BJ (cell line): ENCODE results near the gene BANP. TPM values are rescaled to one million over a fixed set of nuclear protein-coding genes. Genes with fewer than 3 reads are reported as not detected.
A peak's percentile ranks its signal among the peaks of the same experiment; 100 is the strongest.
"Not testable (repeated sequence)": the region's sequence is repeated elsewhere in the genome, so short reads cannot be mapped to it uniquely, and the experiment has no call there.

Source experiments
- CTCF ChIA-PET: fragments of 350-600 bp; formaldehyde crosslinking; extraction: SDS; loops from one replicate; lab custom pipeline; 2021; ENCODE audit warnings: antibody characterized with exemption, inconsistent platforms; lab: Yijun Ruan, JAX
- POLR2A ChIA-PET: fragments of 300-600 bp; sonication (Branson Sonifier 250); formaldehyde crosslinking; extraction: SDS; loops from one replicate; lab custom pipeline; 2021; ENCODE audit warnings: antibody characterized with exemption; lab: Charles Lee
- DNase-seq: peaks from one replicate; pipeline ENCODE4 v3.0.0-alpha.2; 2011; ENCODE audit warnings: low read depth
- H3K27me3 ChIP-seq: 2 replicates; pipeline ENCODE4 v1.6.0; 2011; ENCODE audit warnings: low read length; ENCODE audit not compliant: control insufficient read depth, insufficient read depth
- H3K36me3 ChIP-seq: 2 replicates; pipeline ENCODE4 v1.5.1; 2011; ENCODE audit warnings: low read length; ENCODE audit not compliant: control insufficient read depth, insufficient read depth
- H3K4me3 ChIP-seq: 2 replicates; pipeline ENCODE4 v1.5.1; 2011; ENCODE audit warnings: low read depth, mild to moderate bottlenecking, control low read depth, low read length
- polyA plus RNA-seq: library from polyadenylated mRNA; depleted of rRNA; stranded (reverse); fragments of >200 nt; gene quantifications from 2 replicates; pipeline ENCODE4 v1.2.3, GENCODE V29; 2011
- TF ChIP-seq, protein P1 (sequence below): IDR thresholded peaks from 2 replicates; pipeline ENCODE4 v1.5.1; 2011; ENCODE audit warnings: low read depth, mild to moderate bottlenecking, control low read depth, inconsistent platforms, low read length, moderate library complexity; ENCODE audit not compliant: insufficient read depth

Gene BANP
- polyA plus RNA-seq, 1 experiment = 16.5 TPM

DNA sequence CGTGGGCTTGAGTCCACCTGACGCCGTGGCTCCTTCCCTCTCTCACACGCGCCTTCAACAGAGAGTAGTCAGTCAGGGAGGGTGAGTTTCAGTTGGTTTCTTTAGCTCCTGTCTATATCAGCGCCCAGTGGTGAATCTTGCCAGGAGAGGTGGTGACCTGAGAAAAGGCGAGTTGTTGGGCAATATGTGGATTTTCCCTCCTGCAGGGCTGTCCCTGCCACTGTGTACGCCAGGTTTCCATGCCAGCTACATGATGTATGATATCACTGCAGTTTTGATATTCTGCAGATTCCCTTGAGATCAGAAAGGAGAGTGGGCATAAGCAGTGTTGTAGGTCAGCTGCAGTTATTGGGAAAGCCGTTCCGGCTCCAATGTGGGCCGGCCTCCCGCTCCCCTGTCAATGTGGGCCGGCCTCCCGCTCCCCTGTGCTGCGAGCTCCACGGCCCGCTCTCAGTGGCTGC is 31.4 kb downstream of the BANP start:
- Histone ChIP-seq H3K27me3 (no peaks in the 10 kb centered on the region), H3K4me3 (no peak overlapping the region), H3K36me3 (peaks cover 2% of the 10 kb centered on the region; the same call in 1 of the 2 replicates)
- TF ChIP-seq, protein P1, sequence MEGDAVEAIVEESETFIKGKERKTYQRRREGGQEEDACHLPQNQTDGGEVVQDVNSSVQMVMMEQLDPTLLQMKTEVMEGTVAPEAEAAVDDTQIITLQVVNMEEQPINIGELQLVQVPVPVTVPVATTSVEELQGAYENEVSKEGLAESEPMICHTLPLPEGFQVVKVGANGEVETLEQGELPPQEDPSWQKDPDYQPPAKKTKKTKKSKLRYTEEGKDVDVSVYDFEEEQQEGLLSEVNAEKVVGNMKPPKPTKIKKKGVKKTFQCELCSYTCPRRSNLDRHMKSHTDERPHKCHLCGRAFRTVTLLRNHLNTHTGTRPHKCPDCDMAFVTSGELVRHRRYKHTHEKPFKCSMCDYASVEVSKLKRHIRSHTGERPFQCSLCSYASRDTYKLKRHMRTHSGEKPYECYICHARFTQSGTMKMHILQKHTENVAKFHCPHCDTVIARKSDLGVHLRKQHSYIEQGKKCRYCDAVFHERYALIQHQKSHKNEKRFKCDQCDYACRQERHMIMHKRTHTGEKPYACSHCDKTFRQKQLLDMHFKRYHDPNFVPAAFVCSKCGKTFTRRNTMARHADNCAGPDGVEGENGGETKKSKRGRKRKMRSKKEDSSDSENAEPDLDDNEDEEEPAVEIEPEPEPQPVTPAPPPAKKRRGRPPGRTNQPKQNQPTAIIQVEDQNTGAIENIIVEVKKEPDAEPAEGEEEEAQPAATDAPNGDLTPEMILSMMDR = no peak
- POLR2A ChIA-PET = no interaction called here
- CTCF ChIA-PET = interaction anchor here (1.1 to 2.7 kb wide), 5 partner anchors 9 to 589 kb away, joined by 3 to 10 read pairs (median 4); no protein-coding TSS in a partner anchor
- DNase-seq = no peak

DNA sequence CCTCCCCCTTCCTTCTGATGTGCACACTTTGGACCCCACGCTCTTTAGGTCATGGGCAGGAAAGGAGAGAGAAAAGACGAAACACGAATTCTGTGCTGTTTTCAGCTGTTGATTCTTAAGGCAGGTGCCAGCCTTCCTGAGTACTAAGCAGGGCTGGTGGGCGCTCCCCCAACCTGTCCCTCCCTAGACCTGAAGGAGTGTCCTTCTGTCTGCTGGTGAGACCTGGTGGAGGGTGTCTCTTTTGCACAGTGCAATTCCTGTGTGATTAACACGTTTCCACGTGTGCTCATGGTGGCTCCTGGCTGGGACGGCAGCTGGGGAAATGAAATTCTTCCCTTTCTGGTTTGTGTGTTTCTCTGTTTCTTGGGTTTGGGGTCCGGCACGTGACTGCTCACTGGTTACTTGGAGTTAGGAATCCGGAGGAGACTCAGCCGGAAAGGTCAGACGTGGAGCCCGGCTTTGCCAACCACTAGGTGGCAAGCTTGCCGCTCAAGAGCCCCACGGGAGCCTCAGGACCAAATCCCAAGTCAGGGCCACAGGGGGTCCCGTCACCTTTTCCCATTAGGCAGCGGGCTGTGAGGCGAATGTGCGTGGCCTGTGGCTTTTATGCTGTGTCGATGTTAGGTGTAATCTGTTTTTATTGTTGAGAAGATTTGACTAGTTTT is 32.0 kb downstream of the BANP start:
- CTCF ChIA-PET = interaction anchor here (0.7 to 2.7 kb wide), 10 partner anchors 10 to 588 kb away, joined by 3 to 10 read pairs (median 4); no protein-coding TSS in a partner anchor
- H3K4me3 ChIP-seq, H3K36me3 ChIP-seq, H3K27me3 ChIP-seq, DNase-seq, POLR2A ChIA-PET: not testable (repeated sequence)
- TF ChIP-seq, protein P1 = peak; percentile 68

DNA sequence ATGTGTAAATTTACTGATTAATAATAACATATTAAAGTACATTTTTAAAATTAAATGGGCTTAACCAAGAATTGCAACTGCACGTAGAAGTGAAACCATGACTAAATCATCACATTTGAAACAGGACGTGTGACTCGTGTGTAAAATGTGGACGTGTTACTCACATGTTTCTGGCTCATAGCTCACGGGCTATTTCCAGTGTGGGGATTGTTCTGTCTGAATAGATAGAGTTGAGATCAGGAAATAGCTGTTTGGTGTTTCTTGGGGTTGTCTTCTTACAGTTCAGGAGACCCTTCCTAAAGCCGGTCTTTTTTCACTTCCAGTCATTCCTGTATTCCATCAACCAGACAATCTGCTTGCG is 32.5 kb downstream of the BANP start:
- DNase-seq = peak; percentile 20
- CTCF ChIA-PET = interaction anchor here (0.6 to 2.7 kb wide), 10 partner anchors 11 to 588 kb away, joined by 3 to 10 read pairs (median 3); no protein-coding TSS in a partner anchor

DNA sequence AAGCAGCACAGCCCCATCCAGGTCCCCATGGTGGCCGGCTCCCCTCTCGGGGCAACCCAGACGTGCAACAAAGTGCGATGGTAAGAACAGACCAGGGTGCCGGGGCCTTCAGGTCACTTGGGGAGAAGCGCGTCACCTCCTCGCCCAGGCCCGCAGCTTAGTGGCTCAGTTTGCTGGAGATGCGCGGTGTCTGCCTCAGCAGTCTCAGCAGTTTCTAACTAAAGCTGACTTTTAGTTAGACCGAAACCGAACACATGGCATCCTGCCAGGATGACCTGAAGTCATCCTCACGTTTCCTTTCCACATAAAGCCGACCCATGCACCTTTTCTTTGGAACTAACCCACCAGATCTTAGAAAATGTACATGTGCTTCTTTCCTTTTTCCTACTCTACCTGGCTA is 32.9 kb downstream of the BANP start:
- H3K36me3 ChIP-seq, POLR2A ChIA-PET, H3K27me3 ChIP-seq, DNase-seq, H3K4me3 ChIP-seq: not testable (repeated sequence)
- CTCF ChIA-PET = interaction anchor here (0.6 to 2.7 kb wide), 8 partner anchors 11 to 577 kb away, joined by 3 to 10 read pairs (median 4); no protein-coding TSS in a partner anchor

More for the DNA sequence above, 32.5 kb downstream of the BANP start:
- H3K27me3 ChIP-seq, POLR2A ChIA-PET, H3K36me3 ChIP-seq, H3K4me3 ChIP-seq: not testable (repeated sequence)

DNA sequence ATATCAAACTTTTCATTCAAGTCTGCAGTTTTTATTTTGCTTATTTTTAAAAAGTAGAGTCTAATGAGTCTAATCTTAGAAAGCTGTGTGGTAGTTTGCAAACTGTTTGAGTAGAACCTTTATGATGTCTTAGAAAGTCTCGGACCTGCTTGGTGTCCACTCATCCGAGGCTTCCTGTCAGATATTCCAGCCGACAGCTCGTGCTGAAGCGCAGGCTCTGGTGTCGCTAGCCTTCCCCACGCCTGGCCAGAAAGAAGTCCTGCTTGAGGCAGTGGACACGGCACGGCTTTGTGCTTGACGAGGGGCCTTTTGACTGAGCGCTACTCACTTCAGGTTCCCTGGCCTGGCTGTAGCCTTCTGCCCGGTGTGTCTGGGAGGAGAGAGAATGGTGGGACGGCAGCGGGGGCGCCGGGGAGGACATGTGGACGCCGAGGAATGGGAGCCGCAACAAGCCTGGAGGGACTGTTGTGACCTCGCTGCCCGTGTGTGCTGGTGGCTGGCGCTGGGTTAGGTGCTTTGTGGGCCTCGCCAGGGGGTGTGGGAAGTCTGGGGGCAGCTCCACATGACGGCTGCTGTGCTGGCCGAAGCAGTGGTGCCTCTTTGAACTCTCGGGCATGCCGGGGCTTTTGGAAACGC is 33.5 kb downstream of the BANP start:
- DNase-seq = no peak
- POLR2A ChIA-PET = no interaction called here
- Histone ChIP-seq H3K27me3 (no peaks in the 10 kb centered on the region), H3K36me3 (peaks cover 2% of the 10 kb centered on the region; the same call in 1 of the 2 replicates), H3K4me3 (no peak overlapping the region)
- TF ChIP-seq, protein P1 = no peak
- CTCF ChIA-PET = interaction anchor here (1.2 to 2.7 kb wide), 3 partner anchors 78 to 576 kb away, joined by 5 to 9 read pairs (median 9); no protein-coding TSS in a partner anchor

DNA sequence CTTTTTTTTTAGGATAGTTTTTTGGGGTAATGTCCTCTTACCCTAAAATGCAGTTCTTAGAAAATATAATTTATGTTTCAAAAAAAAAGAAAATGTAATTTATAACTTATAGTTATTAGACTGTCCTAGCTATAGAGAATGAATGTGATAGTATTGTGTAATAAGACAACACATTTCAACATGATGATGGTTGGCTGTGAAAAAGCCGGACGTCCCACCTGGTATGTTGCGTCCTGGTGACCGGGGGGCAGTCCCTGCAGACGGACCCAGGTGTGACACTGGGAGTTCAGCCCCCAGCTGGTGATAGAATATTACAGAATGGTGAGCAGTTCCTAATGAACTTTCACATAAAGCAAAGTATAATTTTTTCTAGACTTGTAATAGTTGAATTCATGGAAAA is 34.3 kb downstream of the BANP start:
- CTCF ChIA-PET, H3K4me3 ChIP-seq, POLR2A ChIA-PET: not testable (repeated sequence)

DNA sequence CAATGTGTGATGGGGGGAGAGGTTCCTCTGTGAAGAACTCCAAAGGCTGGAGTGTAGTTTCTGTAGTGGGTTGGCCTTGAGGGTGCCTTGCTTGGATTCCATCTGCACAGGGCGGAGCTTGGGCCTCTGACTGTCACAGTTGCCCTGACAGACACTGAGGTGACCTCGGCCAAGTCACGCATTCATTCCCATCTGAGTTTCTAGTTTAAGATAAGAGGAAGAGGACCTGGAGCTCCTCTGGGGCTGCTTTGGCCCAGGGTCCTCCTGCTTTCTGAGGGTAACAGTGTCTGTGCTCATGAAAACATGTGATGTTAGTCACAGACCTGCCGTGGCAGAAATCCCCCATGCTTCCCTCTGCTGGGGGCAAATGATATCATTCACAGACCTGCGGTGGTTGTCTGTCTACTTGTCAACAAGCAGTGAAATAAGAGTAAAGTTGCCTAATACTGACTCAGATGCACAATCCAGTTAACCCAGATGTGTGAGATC is 35.2 kb downstream of the BANP start:
- POLR2A ChIA-PET, H3K36me3 ChIP-seq, H3K27me3 ChIP-seq, H3K4me3 ChIP-seq, CTCF ChIA-PET: not testable (repeated sequence)
- DNase-seq = peak; percentile 27

More for the DNA sequence above, 34.3 kb downstream of the BANP start:
- H3K27me3 ChIP-seq, DNase-seq, H3K36me3 ChIP-seq: not testable (repeated sequence)

DNA sequence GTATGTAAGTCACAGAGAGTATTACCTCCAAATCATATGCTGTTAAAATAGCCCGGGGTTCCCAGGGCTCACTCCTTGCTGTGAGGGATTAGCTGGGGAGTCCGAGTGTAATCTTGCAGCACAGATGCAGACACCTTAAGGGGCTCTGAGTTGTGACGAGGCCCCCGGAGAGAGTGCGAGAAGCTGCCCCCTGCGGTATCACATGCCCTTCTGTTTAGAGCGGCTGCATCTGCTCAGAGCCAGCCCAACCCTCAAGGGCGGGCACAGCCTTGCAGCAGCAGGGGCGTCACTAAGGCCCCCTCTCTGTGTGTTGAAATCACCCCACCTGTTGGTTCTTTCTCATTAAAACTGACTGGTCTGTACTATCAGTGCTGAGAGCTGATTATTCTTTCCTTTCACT is 37.4 kb downstream of the BANP start:
- DNase-seq, H3K4me3 ChIP-seq: not testable (repeated sequence)

DNA sequence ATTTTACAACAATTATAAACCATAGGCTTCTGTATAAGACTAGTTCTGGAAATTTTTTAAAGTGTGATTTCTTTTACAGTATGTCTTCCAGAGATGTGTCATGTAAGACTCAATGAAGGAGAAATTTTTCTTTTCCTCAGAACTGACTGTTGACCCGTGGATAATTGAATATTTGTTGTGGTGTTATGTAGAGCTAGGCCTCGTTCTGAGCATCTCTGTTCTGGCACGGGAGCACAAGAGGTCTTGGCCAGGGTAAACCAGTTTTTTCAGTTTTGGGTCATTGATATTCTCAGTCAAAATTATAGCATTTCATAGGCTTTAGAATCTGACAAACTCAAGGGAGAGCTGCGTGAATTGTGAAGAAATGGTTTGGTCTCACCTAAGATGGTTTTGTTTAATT is 39.0 kb downstream of the BANP start:
- DNase-seq, H3K27me3 ChIP-seq, POLR2A ChIA-PET, H3K4me3 ChIP-seq, H3K36me3 ChIP-seq: not testable (repeated sequence)
- CTCF ChIA-PET = interaction anchor here (0.7 kb wide), 1 partner anchor 19 kb away, joined by 3 read pairs; no protein-coding TSS in a partner anchor

More for the DNA sequence above, 37.4 kb downstream of the BANP start:
- H3K36me3 ChIP-seq, H3K27me3 ChIP-seq, POLR2A ChIA-PET: not testable (repeated sequence)
- CTCF ChIA-PET = interaction anchor here (1.1 kb wide), 1 partner anchor 466 kb away, joined by 3 read pairs; no protein-coding TSS in a partner anchor
